IMR-90 (cell line): ENCODE measurements around the gene EDN2. TPM values are rescaled to one million over a fixed set of nuclear protein-coding genes. Genes with fewer than 3 reads are reported as not detected.

ENCODE experiments used
- ATAC-seq: fragments of 200-7000 bp; cut with Tn5 transposase; 2 replicates; pipeline ENCODE4 v1.9.1; 2020; ENCODE audit warnings: low read depth, mild to moderate bottlenecking, moderate library complexity
- BruUV-seq: library from RNA; stranded (reverse); fragments of 400-500 nt; replicated peaks from 2 replicates; lab custom pipeline; 2021; lab: Mats Ljungman, UMichigan
- CTCF ChIA-PET: fragments of 300-600 bp; formaldehyde crosslinking; extraction: SDS; loops from one replicate; lab custom pipeline; 2021; ENCODE audit warnings: antibody characterized with exemption; lab: Yijun Ruan, JAX
- POLR2A ChIA-PET: fragments of 300-600 bp; sonication (Branson Sonifier 250); formaldehyde crosslinking; loops from one replicate; lab custom pipeline; 2022; ENCODE audit warnings: antibody characterized with exemption; ENCODE audit not compliant: unreplicated experiment; lab: Charles Lee
- DNase-seq: peaks from one replicate; pipeline ENCODE4 v3.0.0; 2013
- H2AFZ ChIP-seq: replicated peaks from 2 replicates; pipeline ENCODE3; 2013; ENCODE audit warnings: low read length, mild to moderate bottlenecking; ENCODE audit not compliant: poor library complexity
- H2AK5ac ChIP-seq: 2 replicates; pipeline ENCODE4 v1.6.1; 2013; ENCODE audit warnings: low read depth, low read length, inconsistent platforms
- H2AK9ac ChIP-seq: replicated peaks from 2 replicates; pipeline ENCODE3; 2013; ENCODE audit warnings: mild to moderate bottlenecking, low read depth, low read length, moderate library complexity; ENCODE audit not compliant: poor library complexity
- H2BK120ac ChIP-seq: 2 replicates; pipeline ENCODE4 v1.6.1; 2013; ENCODE audit warnings: low read depth, low read length, inconsistent platforms
- H2BK15ac ChIP-seq: 3 replicates; pipeline ENCODE4 v1.6.1; 2013; ENCODE audit warnings: low read depth, low read length, inconsistent platforms
- H2BK20ac ChIP-seq: 2 replicates; pipeline ENCODE4 v1.6.1; 2013; ENCODE audit warnings: low read depth, mild to moderate bottlenecking, inconsistent platforms, low read length, moderate library complexity
- H2BK5ac ChIP-seq: 2 replicates; pipeline ENCODE4 v1.6.1; 2013; ENCODE audit warnings: mild to moderate bottlenecking, low read depth, low read length, inconsistent platforms; ENCODE audit not compliant: poor library complexity, severe bottlenecking
- H3K14ac ChIP-seq: replicated peaks from 2 replicates; pipeline ENCODE4 v1.6.1; 2013; ENCODE audit warnings: low read depth, low read length, inconsistent platforms
- H3K18ac ChIP-seq: 2 replicates; pipeline ENCODE4 v1.6.1; 2013; ENCODE audit warnings: low read depth, low read length, control low read depth
- H3K23ac ChIP-seq: 2 replicates; pipeline ENCODE4 v1.6.1; 2013; ENCODE audit warnings: low read depth, low read length, inconsistent platforms
- H3K27ac ChIP-seq: 2 replicates; pipeline ENCODE4 v1.5.1; 2013; ENCODE audit warnings: mild to moderate bottlenecking, control low read depth, low read length; ENCODE audit not compliant: insufficient read depth
- H3K27me3 ChIP-seq: 2 replicates; pipeline ENCODE4 v1.6.1; 2013; ENCODE audit warnings: low read length; ENCODE audit not compliant: control insufficient read depth, insufficient read depth
- H3K36me3 ChIP-seq: 2 replicates; pipeline ENCODE4 v1.6.1; 2013; ENCODE audit warnings: low read length, mixed read lengths; ENCODE audit not compliant: control insufficient read depth, insufficient read depth
- H3K4ac ChIP-seq: 2 replicates; pipeline ENCODE4 v1.6.1; 2013; ENCODE audit warnings: low read depth, low read length, inconsistent platforms
- H3K4me1 ChIP-seq: 2 replicates; pipeline ENCODE4 v1.6.1; 2013; ENCODE audit warnings: low read length, mixed read lengths; ENCODE audit not compliant: control insufficient read depth, insufficient read depth
- H3K4me2 ChIP-seq: 2 replicates; pipeline ENCODE4 v1.6.1; 2013; ENCODE audit warnings: low read depth, mild to moderate bottlenecking, control low read depth, low read length, moderate library complexity
- H3K4me3 ChIP-seq: 2 replicates; pipeline ENCODE4 v1.5.1; 2013; ENCODE audit warnings: low read depth, mild to moderate bottlenecking, control low read depth, low read length, moderate library complexity; ENCODE audit not compliant: insufficient read depth
- H3K56ac ChIP-seq: 2 replicates; pipeline ENCODE4 v1.6.1; 2013; ENCODE audit warnings: low read length, inconsistent platforms; ENCODE audit not compliant: insufficient read depth; ENCODE audit errors: extremely low read depth
- H3K79me1 ChIP-seq, 2 experiments: 2 replicates each; pipeline ENCODE4 v1.6.1; 2013; ENCODE audit warnings: low read length in 2 of 2, inconsistent platforms in 1 of 2, low read depth in 1 of 2
- H3K9ac ChIP-seq: 2 replicates; pipeline ENCODE4 v1.6.1; 2013; ENCODE audit warnings: low read depth, low read length, control low read depth
- H3K9me1 ChIP-seq: 2 replicates; pipeline ENCODE4 v1.6.1; 2013; ENCODE audit warnings: low read length, inconsistent platforms; ENCODE audit not compliant: insufficient read depth
- H3K9me3 ChIP-seq: 2 replicates; pipeline ENCODE4 v1.6.1; 2013; ENCODE audit warnings: low read length; ENCODE audit not compliant: control insufficient read depth, insufficient read depth
- H4K20me1 ChIP-seq: 2 replicates; pipeline ENCODE4 v1.6.1; 2013; ENCODE audit warnings: low read length, inconsistent platforms; ENCODE audit not compliant: insufficient read depth
- H4K5ac ChIP-seq: 2 replicates; pipeline ENCODE4 v1.6.1; 2013; ENCODE audit warnings: mild to moderate bottlenecking, low read depth, low read length, control low read depth
- H4K8ac ChIP-seq, 2 experiments: 2 replicates each; pipeline ENCODE4 v1.6.1; 2013; ENCODE audit warnings: low read depth in 2 of 2, low read length in 2 of 2, control low read depth in 1 of 2, inconsistent platforms in 1 of 2
- H4K91ac ChIP-seq: 2 replicates; pipeline ENCODE4 v1.6.1; 2013; ENCODE audit warnings: low read depth, low read length, inconsistent platforms; ENCODE audit not compliant: insufficient read depth
- CEBPB ChIP-seq: IDR thresholded peaks from 2 replicates; pipeline ENCODE4 v1.6.1; 2012; ENCODE audit warnings: low read depth, low read length, improper control_type of control experiment
- CHD1 ChIP-seq: IDR thresholded peaks from 2 replicates; pipeline ENCODE4 v1.6.1; 2012; ENCODE audit warnings: low read depth, low read length, improper control_type of control experiment
- FOS ChIP-seq: fragments of 150-350 bp; IDR thresholded peaks from 2 replicates; pipeline ENCODE4 v1.6.1; 2016; ENCODE audit warnings: low read depth, low read length
- MAFK ChIP-seq: IDR thresholded peaks from 2 replicates; pipeline ENCODE4 v1.6.1; 2012; ENCODE audit warnings: low read depth, low read length, improper control_type of control experiment
- MXI1 ChIP-seq: IDR thresholded peaks from 2 replicates; pipeline ENCODE4 v1.6.1; 2012; ENCODE audit warnings: low read depth, mild to moderate bottlenecking, low read length, moderate library complexity, borderline replicate concordance
- SMC3 ChIP-seq: fragments of 150-350 bp; IDR thresholded peaks from 2 replicates; pipeline ENCODE4 v1.6.1; 2016; ENCODE audit warnings: low read depth, mild to moderate bottlenecking, antibody characterized with exemption, low read length, moderate library complexity
- WGBS, 2 experiments: methylation state at CpG; one replicate each; pipeline versions ENCODE4 v1.1.5 to v1.1.7; 2013; ENCODE audit warnings: missing lambda C conversion rate in 2 of 2; ENCODE audit not compliant: insufficient read length in 1 of 2; ENCODE audit errors: extremely low coverage in 2 of 2; 5-methylcytosine and 5-hydroxymethylcytosine counted together
- dilution Hi-C: fragments of 300-500 bp; cut with HindIII; formaldehyde crosslinking; loops from one replicate; pipeline ENCODE4 v1.14.3; 2018; ENCODE audit warnings: low sequenced_read_pairs; ENCODE audit not compliant: unreplicated experiment
- in situ Hi-C: fragments of 300-500 bp; cut with MboI; formaldehyde crosslinking; loops from 3 replicates; pipeline ENCODE4 v1.14.3; 2019; ENCODE audit warnings: low sequenced_read_pairs, inconsistent platforms, mixed read lengths
- intact Hi-C: fragments of 100-400 bp; cut with micrococcal nuclease; formaldehyde crosslinking; loops from 2 replicates; pipeline ENCODE4 v1.10.0; 2022
- polyA plus RNA-seq, 3 experiments: library from polyadenylated mRNA; depleted of rRNA; stranded (reverse); fragments of >200 nt; gene quantifications; 2 replicates each; pipeline ENCODE4 v1.2.3, GENCODE V29; 2012; ENCODE audit warnings: low replicate concordance in 1 of 3
- total RNA-seq: library from RNA; depleted of rRNA; stranded (reverse); fragments of >200 nt; gene quantifications from 2 replicates; pipeline ENCODE4 v1.2.3, GENCODE V29; 2012
- TF ChIP-seq, protein P1 (sequence below): fragments of 150-350 bp; IDR thresholded peaks from 2 replicates; pipeline ENCODE4 v1.6.1; 2016; ENCODE audit warnings: low read depth, mild to moderate bottlenecking, low read length, moderate library complexity, borderline replicate concordance

Gene EDN2
- total and polyA plus RNA-seq, 2 of the 4 experiments (the other 2 are of a cell fraction) = 0.27 TPM; not detected in 1

DNA sequence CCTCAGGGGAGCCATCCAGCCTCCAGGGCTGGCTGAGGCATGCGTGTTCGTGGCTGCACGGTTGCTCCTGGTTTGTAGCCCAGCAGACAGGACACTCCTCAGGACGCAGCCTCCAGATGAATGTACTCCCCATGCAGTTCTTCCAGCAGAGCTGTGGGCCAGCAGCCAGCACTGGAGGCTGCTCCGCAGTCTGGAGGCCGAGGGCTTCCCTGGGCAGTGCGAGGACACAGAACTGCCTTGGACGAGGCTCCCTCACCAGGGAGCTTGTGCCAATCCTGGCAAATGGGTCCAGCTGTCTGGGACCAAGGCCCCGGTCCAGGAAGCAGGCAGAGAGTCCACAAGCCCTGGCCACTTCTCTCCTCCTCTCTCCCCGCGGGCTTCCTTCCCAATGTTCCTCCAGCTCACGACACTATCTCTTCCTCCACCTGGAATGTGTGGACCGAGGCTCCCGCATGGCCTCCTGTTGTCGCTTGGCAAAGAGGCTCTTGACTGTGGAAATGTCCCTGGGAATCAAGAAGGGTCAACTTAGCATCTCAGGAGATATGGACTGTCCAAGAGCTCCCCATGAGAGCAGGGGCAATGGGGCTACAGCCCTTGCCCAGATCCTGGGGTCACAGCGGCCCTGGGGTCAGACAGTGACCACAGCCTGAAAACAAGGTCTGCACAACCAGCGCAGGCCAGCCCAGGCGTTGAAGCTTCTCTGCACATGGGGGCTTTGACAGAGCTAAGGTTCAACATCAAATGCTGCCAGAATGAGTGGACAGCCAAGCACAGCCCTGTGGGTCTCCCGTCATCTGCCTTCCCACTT is 5.3 kb downstream of the EDN2 start:
- ChIA-PET POLR2A (no interaction called here), CTCF (interaction anchor here (0.7 kb wide), 1 partner anchor 15 kb away, joined by 3 read pairs; no protein-coding TSS in a partner anchor)
- H3K56ac ChIP-seq = no peak overlapping the region
- ATAC-seq (peak; percentile 34), DNase-seq (peak; percentile 47)
- peaks cover 13% of the 10 kb centered on the region; the same call in 1 of the 2 replicates for H3K4me1 ChIP-seq
- H3K36me3 ChIP-seq = no peaks in the 10 kb centered on the region
- H3K4me3 ChIP-seq = no peak overlapping the region
- TF ChIP-seq MXI1 (no peak), SMC3 (no peak), CEBPB (no peak), CHD1 (no peak), FOS (no peak), MAFK (no peak)
- TF ChIP-seq, protein P1, sequence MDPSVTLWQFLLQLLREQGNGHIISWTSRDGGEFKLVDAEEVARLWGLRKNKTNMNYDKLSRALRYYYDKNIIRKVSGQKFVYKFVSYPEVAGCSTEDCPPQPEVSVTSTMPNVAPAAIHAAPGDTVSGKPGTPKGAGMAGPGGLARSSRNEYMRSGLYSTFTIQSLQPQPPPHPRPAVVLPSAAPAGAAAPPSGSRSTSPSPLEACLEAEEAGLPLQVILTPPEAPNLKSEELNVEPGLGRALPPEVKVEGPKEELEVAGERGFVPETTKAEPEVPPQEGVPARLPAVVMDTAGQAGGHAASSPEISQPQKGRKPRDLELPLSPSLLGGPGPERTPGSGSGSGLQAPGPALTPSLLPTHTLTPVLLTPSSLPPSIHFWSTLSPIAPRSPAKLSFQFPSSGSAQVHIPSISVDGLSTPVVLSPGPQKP = no peak
- no peak overlapping the region for H2AFZ ChIP-seq
- no peak overlapping the region for H3K4me2 ChIP-seq
- H4K8ac ChIP-seq = no peak overlapping the region
- H3K9me1 ChIP-seq = peaks cover 5% of the 10 kb centered on the region
- H3K4ac ChIP-seq = no peak overlapping the region
- H3K18ac ChIP-seq = no peak overlapping the region
- H3K27me3 ChIP-seq = peaks cover 2% of the 10 kb centered on the region; the same call in 1 of the 2 replicates
- H3K14ac ChIP-seq = no peak overlapping the region
- no peak overlapping the region for H2AK5ac ChIP-seq
- H4K20me1 ChIP-seq = no peaks in the 10 kb centered on the region
- no peak overlapping the region for H3K9ac ChIP-seq
- intact Hi-C loops (no loop called here), in situ Hi-C loops (no loop called here), dilution Hi-C loops (no loop called here)
- no peak overlapping the region for H2BK120ac ChIP-seq
- H4K5ac ChIP-seq = no peak overlapping the region
- H2BK15ac ChIP-seq = no peak overlapping the region
- no peak overlapping the region for H2BK5ac ChIP-seq
- no TSS peak for BruUV-seq
- H3K23ac ChIP-seq = no peak overlapping the region
- H4K91ac ChIP-seq = no peak overlapping the region
- H2BK20ac ChIP-seq = no peak overlapping the region
- H3K27ac ChIP-seq = no peak overlapping the region
- 72% methylated on average over 3 of the region's 19 CpGs; no CpG with 5 or more reads in 1 of the 2 experiments for WGBS, 2 experiments
- no peaks in the 10 kb centered on the region for H3K79me1 ChIP-seq
- H2AK9ac ChIP-seq = no peak overlapping the region
- H3K9me3 ChIP-seq = no peaks in the 10 kb centered on the region
